Measurements from ENCODE around the gene PRTFDC1. TPM values are rescaled to one million over a fixed set of nuclear protein-coding genes. Genes with fewer than 3 reads are reported as not detected.
A peak's percentile ranks its signal among the peaks of the same experiment; 100 is the strongest.

Gene PRTFDC1
- total RNA-seq, 1 experiment from 2014 or later: not detected

GRCh38 chr10:24850727-24851296 lies 101.6 kb downstream of the PRTFDC1 start:
- H3K4me1 Mint-ChIP-seq (ENCODE audit: insufficient read depth, unreplicated experiment): peaks cover 27% of the 10 kb centered on the region
- ChIA-PET POLR2A (interaction anchor here (1.2 kb wide), 1 partner anchor 94 kb away, joined by 4 read pairs; no protein-coding TSS in a partner anchor), CTCF (no interaction called here)
- H3K4me3 Mint-ChIP-seq (ENCODE audit: unreplicated experiment): no peak overlapping the region
- no peaks in the 10 kb centered on the region for H3K36me3 Mint-ChIP-seq (ENCODE audit: insufficient read depth, unreplicated experiment)
- no peak overlapping the region for H3K27ac Mint-ChIP-seq (ENCODE audit: low read depth, unreplicated experiment)
- no peaks in the 10 kb centered on the region for H3K9me3 Mint-ChIP-seq (ENCODE audit: unreplicated experiment)
- BruUV-seq (replicated peaks): no TSS peak
- no peak for TF ChIP-seq CTCF (IDR thresholded peaks at IDR 0.05; ENCODE audit: unreplicated experiment)
- H3K27me3 Mint-ChIP-seq (ENCODE audit: insufficient read depth, unreplicated experiment): no peaks in the 10 kb centered on the region
- intact Hi-C loops (cut with micrococcal nuclease): no loop called here
- no peak for DNase-seq (ENCODE audit: unreplicated experiment)

GRCh38 chr10:24849501-24850299 lies 102.7 kb downstream of the PRTFDC1 start:
- intact Hi-C loops (cut with micrococcal nuclease): no loop called here
- no peak for TF ChIP-seq CTCF (IDR thresholded peaks at IDR 0.05; ENCODE audit: unreplicated experiment)
- BruUV-seq (replicated peaks): no TSS peak
- peak; percentile 56 for DNase-seq (ENCODE audit: unreplicated experiment)
- Mint-ChIP-seq H3K4me3 (ENCODE audit: unreplicated experiment) (peak overlapping the region; percentile 43), H3K27me3 (ENCODE audit: insufficient read depth, unreplicated experiment) (no peaks in the 10 kb centered on the region), H3K36me3 (ENCODE audit: insufficient read depth, unreplicated experiment) (no peaks in the 10 kb centered on the region), H3K27ac (ENCODE audit: low read depth, unreplicated experiment) (peak overlapping the region; percentile 69), H3K4me1 (ENCODE audit: insufficient read depth, unreplicated experiment) (peaks cover 27% of the 10 kb centered on the region), H3K9me3 (ENCODE audit: unreplicated experiment) (no peaks in the 10 kb centered on the region)
- CTCF ChIA-PET: interaction anchor here (0.9 to 2.0 kb wide), 6 partner anchors 16 to 231 kb away, joined by 3 to 7 read pairs (median 4); no protein-coding TSS in a partner anchor
- POLR2A ChIA-PET: interaction anchor here (0.7 to 1.9 kb wide), 9 partner anchors 16 to 207 kb away, joined by 3 to 9 read pairs (median 3); partner anchors contain the start of gene ARHGAP21

GRCh38 chr10:24849051-24849450 lies 103.4 kb downstream of the PRTFDC1 start:
- no peak for DNase-seq (ENCODE audit: unreplicated experiment)
- CTCF ChIA-PET: interaction anchor here (0.9 to 2.0 kb wide), 6 partner anchors 16 to 232 kb away, joined by 3 to 7 read pairs (median 4); no protein-coding TSS in a partner anchor
- BruUV-seq (replicated peaks): no TSS peak
- Mint-ChIP-seq H3K27ac (ENCODE audit: low read depth, unreplicated experiment) (peak overlapping the region; percentile 69), H3K4me1 (ENCODE audit: insufficient read depth, unreplicated experiment) (peaks cover 27% of the 10 kb centered on the region), H3K9me3 (ENCODE audit: unreplicated experiment) (no peaks in the 10 kb centered on the region), H3K27me3 (ENCODE audit: insufficient read depth, unreplicated experiment) (no peaks in the 10 kb centered on the region), H3K4me3 (ENCODE audit: unreplicated experiment) (no peak overlapping the region), H3K36me3 (ENCODE audit: insufficient read depth, unreplicated experiment) (no peaks in the 10 kb centered on the region)
- POLR2A ChIA-PET: interaction anchor here (0.7 to 1.9 kb wide), 10 partner anchors 9 to 206 kb away, joined by 3 to 9 read pairs (median 3); partner anchors contain the start of genes ARHGAP21, ENKUR and THNSL1
- no peak for TF ChIP-seq CTCF (IDR thresholded peaks at IDR 0.05; ENCODE audit: unreplicated experiment)
- intact Hi-C loops (cut with micrococcal nuclease): no loop called here

- POLR2A ChIA-PET: interaction anchor here (0.7 to 1.4 kb wide), 3 partner anchors 9 to 168 kb away, joined by 3 to 5 read pairs (median 3); partner anchors contain the start of genes ENKUR and THNSL1
- H3K4me3 Mint-ChIP-seq (ENCODE audit: unreplicated experiment): no peak overlapping the region
- no peak overlapping the region for H3K27ac Mint-ChIP-seq (ENCODE audit: low read depth, unreplicated experiment)
- no peak for TF ChIP-seq CTCF (IDR thresholded peaks at IDR 0.05; ENCODE audit: unreplicated experiment)
- CTCF ChIA-PET: interaction anchor here (1.4 to 2.0 kb wide), 4 partner anchors 17 to 233 kb away, joined by 3 to 7 read pairs (median 5); no protein-coding TSS in a partner anchor
- H3K4me1 Mint-ChIP-seq (ENCODE audit: insufficient read depth, unreplicated experiment): peaks cover 27% of the 10 kb centered on the region
- no peaks in the 10 kb centered on the region for H3K36me3 Mint-ChIP-seq (ENCODE audit: insufficient read depth, unreplicated experiment)
- H3K9me3 Mint-ChIP-seq (ENCODE audit: unreplicated experiment): no peaks in the 10 kb centered on the region
- no peak for DNase-seq (ENCODE audit: unreplicated experiment)
- intact Hi-C loops (cut with micrococcal nuclease): no loop called here
- no peaks in the 10 kb centered on the region for H3K27me3 Mint-ChIP-seq (ENCODE audit: insufficient read depth, unreplicated experiment)
- BruUV-seq (replicated peaks): no TSS peak
Measured at GRCh38 chr10:24848195-24848594, 104.2 kb downstream of the PRTFDC1 start.

All from MCF 10A (cell line).